ENCODE data around the gene CDHR1.
"Not testable (repeated sequence)": the region's sequence is repeated elsewhere in the genome, so short reads cannot be mapped to it uniquely, and the experiment has no call there.

Gene CDHR1

GRCh38 chr10:84175436-84175835 lies 18.9 kb upstream of the CDHR1 start:
- DNase-seq, result no peak

- DNase-seq, result no peak
Observed at GRCh38 chr10:84176351-84176750, 18.0 kb upstream of the CDHR1 start.

- no peak for DNase-seq
Observed at GRCh38 chr10:84176836-84177474, 17.4 kb upstream of the CDHR1 start.

- DNase-seq, result peak; percentile 69 to 71
Observed at GRCh38 chr10:84177541-84178141, 16.7 kb upstream of the CDHR1 start.

- DNase-seq, result no peak
Observed at GRCh38 chr10:84178160-84178609, 16.2 kb upstream of the CDHR1 start.

- peak; percentile 37 to 62 for DNase-seq
Observed at GRCh38 chr10:84179059-84179710, 15.2 kb upstream of the CDHR1 start.

GRCh38 chr10:84180386-84180785 lies 14.0 kb upstream of the CDHR1 start:
- DNase-seq, result not testable (repeated sequence)

GRCh38 chr10:84181631-84182030 lies 12.7 kb upstream of the CDHR1 start:
- DNase-seq, result no peak

GRCh38 chr10:84184517-84184916 lies 9.8 kb upstream of the CDHR1 start:
- DNase-seq, result no peak

GRCh38 chr10:84185526-84186175 lies 8.7 kb upstream of the CDHR1 start:
- DNase-seq, result no peak

- no peak for DNase-seq
Observed at GRCh38 chr10:84188815-84189214, 5.5 kb upstream of the CDHR1 start.

- no peak for DNase-seq
Observed at GRCh38 chr10:84190621-84191020, 3.7 kb upstream of the CDHR1 start.

- DNase-seq, result peak; percentile 3 to 25
Observed at GRCh38 chr10:84191106-84191505, 3.2 kb upstream of the CDHR1 start.

GRCh38 chr10:84193327-84193726 lies 1.0 kb upstream of the CDHR1 start:
- no peak for DNase-seq

- no peak for DNase-seq
Observed at GRCh38 chr10:84193846-84194423, 402 bp upstream of the CDHR1 start.

- DNase-seq, result no peak
Observed at GRCh38 chr10:84195044-84195830, 900 bp downstream of the CDHR1 start.

- no peak for DNase-seq
Observed at GRCh38 chr10:84196083-84196482, 1.7 kb downstream of the CDHR1 start.

- no peak for DNase-seq
Observed at GRCh38 chr10:84196941-84197340, 2.6 kb downstream of the CDHR1 start.

- no peak for DNase-seq
Observed at GRCh38 chr10:84197643-84198042, 3.3 kb downstream of the CDHR1 start.

- no peak for DNase-seq
Observed at GRCh38 chr10:84198206-84198915, 4.0 kb downstream of the CDHR1 start.

GRCh38 chr10:84200537-84201243 lies 6.4 kb downstream of the CDHR1 start:
- no peak for DNase-seq

All from CD4-positive, alpha-beta T cell treated with Interleukin-1 beta for 1 hour (primary cell).